ENCODE measurements around the gene RAB8B.

GRCh38 chr15:63146684-63147083 lies 42.7 kb upstream of the RAB8B start:
- TF ChIP-seq CTCF (IDR thresholded peaks at IDR 0.05) (no peak), POLR2A (IDR thresholded peaks at IDR 0.05) (no peak)

Data from lower leg skin (tissue), 3 donors.